ENCODE results near the gene ATRNL1. TPM values are rescaled to one million over a fixed set of nuclear protein-coding genes. Genes with fewer than 3 reads are reported as not detected.

Gene ATRNL1
- total RNA-seq, 1 donor from 2014 or later = 0.93 TPM

- no peak for ATAC-seq
- no peak overlapping the region for H3K27ac ChIP-seq
- H3K4me1 ChIP-seq = no peaks in the 10 kb centered on the region
- DNase-seq = no peak
- H3K9me3 ChIP-seq = no peaks in the 10 kb centered on the region
- no peaks in the 10 kb centered on the region for H3K27me3 ChIP-seq
- no peak for TF ChIP-seq CTCF (IDR thresholded peaks at IDR 0.05)
- H3K36me3 ChIP-seq = no peaks in the 10 kb centered on the region
- no peak overlapping the region for H3K4me3 ChIP-seq
- intact Hi-C loops (cut with DNase I) = no loop called here
Measured at GRCh38 chr10:115931309-115931708, 838.1 kb downstream of the ATRNL1 start.

- intact Hi-C loops (cut with DNase I) = no loop called here
- no peaks in the 10 kb centered on the region for H3K9me3 ChIP-seq
- DNase-seq = no peak
- H3K4me1 ChIP-seq = no peaks in the 10 kb centered on the region
- no peak overlapping the region for H3K27ac ChIP-seq
- no peaks in the 10 kb centered on the region for H3K36me3 ChIP-seq
- H3K27me3 ChIP-seq = no peaks in the 10 kb centered on the region
- H3K4me3 ChIP-seq = no peak overlapping the region
- no peak for ATAC-seq
- no peak for TF ChIP-seq CTCF (IDR thresholded peaks at IDR 0.05)
Measured at GRCh38 chr10:115932099-115932498, 838.9 kb downstream of the ATRNL1 start.

GRCh38 chr10:115933098-115933497 lies 839.9 kb downstream of the ATRNL1 start:
- TF ChIP-seq CTCF (IDR thresholded peaks at IDR 0.05) = no peak
- no peak overlapping the region for H3K27ac ChIP-seq
- no peaks in the 10 kb centered on the region for H3K9me3 ChIP-seq
- no peak for DNase-seq
- intact Hi-C loops (cut with DNase I) = no loop called here
- no peak for ATAC-seq
- no peaks in the 10 kb centered on the region for H3K4me1 ChIP-seq
- H3K27me3 ChIP-seq = no peaks in the 10 kb centered on the region
- no peaks in the 10 kb centered on the region for H3K36me3 ChIP-seq
- H3K4me3 ChIP-seq = no peak overlapping the region

- TF ChIP-seq CTCF (IDR thresholded peaks at IDR 0.05) = no peak
- no peak for DNase-seq
- H3K4me3 ChIP-seq = no peak overlapping the region
- intact Hi-C loops (cut with DNase I) = no loop called here
- no peaks in the 10 kb centered on the region for H3K27me3 ChIP-seq
- no peaks in the 10 kb centered on the region for H3K36me3 ChIP-seq
- H3K4me1 ChIP-seq = no peaks in the 10 kb centered on the region
- H3K9me3 ChIP-seq = no peaks in the 10 kb centered on the region
- no peak for ATAC-seq
- no peak overlapping the region for H3K27ac ChIP-seq
Measured at GRCh38 chr10:115935731-115936130, 842.6 kb downstream of the ATRNL1 start.

GRCh38 chr10:115936926-115937767 lies 844.0 kb downstream of the ATRNL1 start:
- ATAC-seq (no peak), DNase-seq (no peak)
- no peak for TF ChIP-seq CTCF (IDR thresholded peaks at IDR 0.05)
- Histone ChIP-seq H3K27ac (no peak overlapping the region), H3K4me1 (no peaks in the 10 kb centered on the region), H3K9me3 (no peaks in the 10 kb centered on the region), H3K36me3 (no peaks in the 10 kb centered on the region), H3K27me3 (no peaks in the 10 kb centered on the region), H3K4me3 (no peak overlapping the region)
- intact Hi-C loops (cut with DNase I) = no loop called here

- Histone ChIP-seq H3K9me3 (no peaks in the 10 kb centered on the region), H3K36me3 (no peaks in the 10 kb centered on the region), H3K4me3 (no peak overlapping the region), H3K27ac (no peak overlapping the region), H3K27me3 (no peaks in the 10 kb centered on the region), H3K4me1 (no peaks in the 10 kb centered on the region)
- no peak for ATAC-seq
- TF ChIP-seq CTCF (IDR thresholded peaks at IDR 0.05) = no peak
- intact Hi-C loops (cut with DNase I) = no loop called here
- no peak for DNase-seq
Measured at GRCh38 chr10:115937768-115938056, 844.5 kb downstream of the ATRNL1 start.
